RPMI7951 (cell line): ENCODE results near the gene USP32. TPM values are rescaled to one million over a fixed set of nuclear protein-coding genes. Genes with fewer than 3 reads are reported as not detected.
A peak's percentile ranks its signal among the peaks of the same experiment; 100 is the strongest.
"Not testable (repeated sequence)": the region's sequence is repeated elsewhere in the genome, so short reads cannot be mapped to it uniquely, and the experiment has no call there.

ENCODE experiments used
- DNase-seq: peaks from one replicate; pipeline ENCODE4 v3.0.0-alpha.2; 2012; ENCODE audit warnings: low read depth
- total RNA-seq: library from RNA; depleted of rRNA; stranded (reverse); fragments of >200 nt; shearing (Covaris generic); gene quantifications from 2 replicates; pipeline ENCODE4 v1.2.3, GENCODE V29; 2014; rRNA removed

The USP32 gene
- total RNA-seq, result 21.4 and 25.0 TPM in 2 replicates

- DNase-seq, result peak; percentile 96
Measured at GRCh38 chr17:60392042-60392844, at the start of gene USP32. Gene USP32 (minus strand): TSS chr17:60392133. CDS start chr17:60391939, 194 bp downstream.

GRCh38 chr17:60439501-60439900 is 47.6 kb upstream of the USP32 start:
- DNase-seq, result no peak

GRCh38 chr17:60436676-60437075 is 44.7 kb upstream of the USP32 start:
- no peak for DNase-seq

- peak; percentile 83 for DNase-seq
Measured at GRCh38 chr17:60435244-60436167, 43.6 kb upstream of the USP32 start.

- not testable (repeated sequence) for DNase-seq
Measured at GRCh38 chr17:60433021-60433997, 41.4 kb upstream of the USP32 start.

- DNase-seq, result not testable (repeated sequence)
Measured at GRCh38 chr17:60430561-60430960, 38.6 kb upstream of the USP32 start.

GRCh38 chr17:60428491-60428890 is 36.6 kb upstream of the USP32 start:
- DNase-seq, result not testable (repeated sequence)

- no peak for DNase-seq
Measured at GRCh38 chr17:60426596-60426995, 34.7 kb upstream of the USP32 start.

GRCh38 chr17:60425626-60426025 is 33.7 kb upstream of the USP32 start:
- no peak for DNase-seq

- DNase-seq, result no peak
Measured at GRCh38 chr17:60423865-60424264, 31.9 kb upstream of the USP32 start.

GRCh38 chr17:60422162-60422665 is 30.3 kb upstream of the USP32 start, which contains the start of gene CHCT1:
Gene CHCT1 (plus strand): TSS chr17:60422489. CDS start chr17:60422593, 104 bp downstream.
- no peak for DNase-seq

- DNase-seq, result peak; percentile 54
Measured at GRCh38 chr17:60421273-60422161, 29.6 kb upstream of the USP32 start.

GRCh38 chr17:60419875-60420274 is 27.9 kb upstream of the USP32 start:
- not testable (repeated sequence) for DNase-seq

- not testable (repeated sequence) for DNase-seq
Measured at GRCh38 chr17:60419003-60419402, 27.1 kb upstream of the USP32 start.

- DNase-seq, result no peak
Measured at GRCh38 chr17:60416368-60416925, 24.5 kb upstream of the USP32 start.

GRCh38 chr17:60415146-60415545 is 23.2 kb upstream of the USP32 start:
- no peak for DNase-seq

- DNase-seq, result no peak
Measured at GRCh38 chr17:60412701-60413100, 20.8 kb upstream of the USP32 start.

- no peak for DNase-seq
Measured at GRCh38 chr17:60410001-60410400, 18.1 kb upstream of the USP32 start.

GRCh38 chr17:60406887-60407286 is 15.0 kb upstream of the USP32 start:
- no peak for DNase-seq

- no peak for DNase-seq
Measured at GRCh38 chr17:60403962-60404361, 12.0 kb upstream of the USP32 start.
